Non-pigmented ciliary epithelial cell (primary cell): Measurements from ENCODE around the gene SNX25.
A peak's percentile ranks its signal among the peaks of the same experiment; 100 is the strongest.
"Not testable (repeated sequence)": the region's sequence is repeated elsewhere in the genome, so short reads cannot be mapped to it uniquely, and the experiment has no call there.

Experiments used
- DNase-seq: peaks from one replicate; pipeline ENCODE4 v3.0.0-alpha.2; 2010; ENCODE audit warnings: low read depth

SNX25 gene

DNA sequence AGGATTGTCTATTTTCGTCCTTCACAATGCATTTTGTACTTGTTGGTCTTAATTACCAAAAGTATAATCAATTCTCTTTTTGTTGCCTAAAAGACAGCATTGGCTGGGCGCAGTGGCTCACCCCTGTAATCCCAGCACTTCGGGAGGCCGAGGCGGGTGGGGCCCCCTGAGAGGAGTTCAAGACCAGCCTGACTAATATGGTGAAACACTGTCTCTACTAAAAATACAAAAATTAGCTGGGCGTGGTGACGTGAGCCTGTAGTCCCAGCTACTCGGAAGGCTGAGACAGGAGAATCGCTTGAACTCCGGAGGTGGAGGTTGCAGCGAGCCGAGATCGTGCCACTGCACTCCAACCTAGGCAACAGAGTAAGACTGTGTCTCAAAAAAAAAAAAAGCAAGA is 4.3 kb upstream of the SNX25 start:
- not testable (repeated sequence) for DNase-seq

DNA sequence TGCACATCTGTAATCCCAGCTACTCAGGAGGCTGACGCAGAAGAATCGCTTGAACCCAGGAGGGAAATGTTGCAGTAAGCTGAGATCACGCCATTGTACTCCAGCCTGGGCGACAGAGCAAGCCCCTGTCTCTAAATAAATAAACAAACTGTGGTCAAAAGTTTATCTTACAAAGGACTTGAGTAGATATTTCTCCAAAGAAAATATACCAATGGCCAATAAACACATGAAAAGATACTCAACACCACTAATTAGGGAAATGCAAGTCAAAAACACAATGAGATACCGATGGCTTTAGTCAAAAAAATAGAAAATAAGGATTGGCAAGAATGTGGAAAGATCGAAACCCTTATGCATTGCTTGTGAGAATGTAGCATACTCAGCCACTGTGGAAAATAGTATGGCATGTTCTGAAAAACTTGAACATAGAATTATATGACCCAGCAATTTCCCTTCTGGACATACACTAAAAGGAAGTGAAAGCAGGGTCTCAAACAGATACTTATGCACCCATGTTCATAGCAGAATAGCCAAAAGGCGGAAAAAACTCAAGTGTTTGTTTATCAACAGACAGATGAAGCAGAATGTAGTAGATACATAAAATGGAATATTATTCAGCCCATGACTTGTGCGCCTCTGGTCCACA is 3.6 kb upstream of the SNX25 start:
- no peak for DNase-seq

DNA sequence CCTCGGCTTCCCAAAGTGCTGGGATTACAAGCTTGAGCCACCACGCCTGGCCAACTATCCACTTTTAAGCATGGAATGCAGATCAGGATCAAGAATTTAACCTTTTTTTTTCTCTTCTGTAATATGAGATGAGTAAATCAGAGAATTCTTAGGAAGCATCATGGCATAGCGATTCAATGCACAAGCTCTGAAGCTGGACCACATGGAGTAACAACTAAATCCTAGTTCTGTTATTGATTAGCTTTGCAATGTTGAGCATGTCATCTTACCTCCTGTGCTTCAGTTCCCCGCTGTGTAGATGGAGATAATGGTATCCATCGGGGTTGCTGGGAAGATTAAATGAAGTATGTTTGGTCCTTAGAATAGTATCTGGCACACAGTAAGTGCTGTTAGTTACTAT is 1.9 kb upstream of the SNX25 start:
- no peak for DNase-seq

DNA sequence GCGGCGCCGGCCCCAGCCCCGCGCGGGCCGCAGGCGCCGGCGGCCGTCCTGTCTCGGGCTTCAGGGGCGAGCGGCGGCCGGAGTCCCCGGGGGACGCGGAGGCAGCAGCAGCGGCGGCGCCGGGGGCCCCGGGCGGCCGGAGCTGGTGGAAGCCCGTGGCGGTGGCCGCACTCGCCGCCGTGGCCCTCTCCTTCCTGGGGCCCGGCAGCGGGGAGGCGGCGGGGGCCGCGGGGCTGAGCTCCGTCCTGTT is 379 bp downstream of the SNX25 start:
- DNase-seq, result not testable (repeated sequence)

DNA sequence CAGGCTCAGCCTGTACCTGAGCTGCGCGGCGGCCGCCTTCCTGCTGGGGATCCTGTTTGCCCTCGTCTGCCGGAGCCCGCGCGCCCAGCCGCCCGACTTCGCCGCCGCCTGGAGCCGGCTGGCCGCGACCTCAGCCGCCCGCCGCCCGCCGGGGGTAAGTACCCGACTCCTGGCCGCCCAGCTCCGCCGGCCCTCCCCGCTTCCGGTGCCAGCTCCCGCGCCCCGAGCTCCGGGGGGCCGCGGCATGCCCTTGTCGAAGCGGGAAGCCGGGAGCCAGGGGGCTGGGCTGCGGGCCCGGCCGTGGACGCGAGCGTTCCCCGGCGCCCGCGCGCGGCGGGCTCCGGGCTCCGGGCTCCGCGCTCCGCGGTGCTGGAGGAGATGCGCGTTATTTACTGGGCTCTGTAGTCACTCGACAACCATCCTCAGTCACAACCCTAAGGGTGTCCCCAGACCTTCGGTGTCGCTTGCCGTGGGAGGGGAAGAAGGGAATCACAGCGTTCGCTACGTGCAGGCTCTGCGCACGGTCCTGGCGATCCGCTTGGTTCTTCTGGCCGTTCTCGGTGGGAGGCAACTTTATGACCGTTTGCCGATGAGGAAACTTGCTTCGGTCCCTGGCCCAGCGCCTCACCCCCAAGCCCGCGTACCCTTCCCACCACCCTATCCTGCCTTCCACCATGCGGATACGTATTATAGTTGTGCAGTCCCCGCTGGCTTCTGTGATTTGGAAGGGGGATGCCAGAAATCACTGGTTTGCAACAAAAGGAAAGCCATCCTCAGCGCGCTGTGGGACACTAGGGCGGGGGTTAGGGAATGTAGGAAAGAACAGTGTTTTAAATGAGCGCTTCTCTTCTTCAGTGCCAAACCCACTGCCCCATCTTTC is 944 bp downstream of the SNX25 start:
- DNase-seq, result no peak

DNA sequence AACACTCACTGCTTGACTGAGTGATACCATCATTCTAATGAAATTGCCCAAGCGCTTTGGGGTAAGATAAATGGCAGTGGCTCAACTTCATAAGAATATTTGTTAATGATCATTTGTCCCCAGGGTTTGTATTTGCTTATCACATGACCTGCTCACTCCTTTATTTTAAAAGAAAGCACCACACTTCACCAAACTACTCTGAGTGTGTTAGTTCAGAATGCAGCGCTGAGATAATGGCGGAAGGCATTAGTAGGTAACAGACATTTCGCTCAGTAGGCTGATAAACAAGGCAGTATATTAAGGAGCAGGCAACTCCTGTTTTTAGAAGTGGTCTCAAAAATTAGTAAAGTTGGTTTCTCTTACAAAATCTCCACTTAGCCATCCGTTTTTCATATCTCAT is 1.6 kb downstream of the SNX25 start:
- DNase-seq, result no peak

DNA sequence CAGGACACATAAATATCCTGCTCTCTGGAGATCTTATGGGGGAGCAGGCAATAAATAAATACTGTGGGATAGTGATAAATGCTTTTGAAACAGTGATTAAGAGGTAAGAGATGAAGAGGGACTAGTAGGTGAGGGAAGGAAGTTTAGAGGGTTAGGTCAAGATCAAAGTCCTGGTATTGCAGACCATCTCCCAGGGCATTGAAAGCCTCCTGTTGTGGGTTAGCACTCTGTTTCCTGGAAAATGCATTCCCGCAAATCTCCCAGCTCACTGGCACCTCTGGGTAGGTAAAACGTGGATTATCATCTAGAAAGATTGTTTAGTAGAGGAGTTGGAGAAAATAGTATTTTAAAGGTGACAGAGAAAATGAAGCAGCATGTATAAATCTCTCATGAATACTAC is 2.2 kb downstream of the SNX25 start:
- DNase-seq, result no peak

DNA sequence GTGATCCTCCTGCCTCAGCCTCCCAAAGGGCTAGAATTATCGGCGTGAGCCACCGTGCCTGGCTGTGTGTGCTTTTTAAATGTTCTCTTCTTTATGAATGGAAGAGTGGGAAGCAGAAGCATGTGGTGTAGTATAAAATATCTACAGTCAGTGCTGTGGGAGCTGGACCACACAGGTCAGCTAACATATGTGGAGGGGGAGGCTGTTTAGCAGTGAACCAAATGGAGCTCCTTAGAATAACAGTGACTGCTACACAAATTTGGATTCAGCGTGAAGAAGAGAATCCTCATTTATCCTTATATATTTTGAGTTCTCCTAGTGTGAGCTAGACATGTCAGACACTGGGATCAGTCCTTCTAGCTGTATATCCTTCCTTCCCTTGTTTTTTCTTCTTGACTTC is 3.2 kb downstream of the SNX25 start:
- no peak for DNase-seq

DNA sequence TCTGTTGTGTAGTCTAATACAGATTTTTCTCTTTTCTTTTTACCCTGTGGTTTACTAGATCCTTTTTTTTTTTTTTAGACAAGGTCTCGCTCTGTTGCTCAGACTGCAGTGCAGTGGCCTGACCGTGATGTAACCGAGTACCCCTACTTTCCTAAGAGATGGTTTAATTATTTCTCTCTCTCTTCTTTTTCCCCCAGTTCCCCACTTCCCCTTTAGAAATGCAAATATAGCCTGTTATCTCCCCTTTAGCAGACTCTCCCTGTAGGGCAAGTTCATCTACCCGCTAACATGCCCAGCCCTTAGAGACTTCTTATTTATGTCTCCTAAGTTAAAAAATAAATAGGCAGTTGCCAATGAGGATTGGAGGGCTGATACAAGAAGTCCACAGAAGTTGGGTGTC is 4.5 kb downstream of the SNX25 start:
- no peak for DNase-seq

DNA sequence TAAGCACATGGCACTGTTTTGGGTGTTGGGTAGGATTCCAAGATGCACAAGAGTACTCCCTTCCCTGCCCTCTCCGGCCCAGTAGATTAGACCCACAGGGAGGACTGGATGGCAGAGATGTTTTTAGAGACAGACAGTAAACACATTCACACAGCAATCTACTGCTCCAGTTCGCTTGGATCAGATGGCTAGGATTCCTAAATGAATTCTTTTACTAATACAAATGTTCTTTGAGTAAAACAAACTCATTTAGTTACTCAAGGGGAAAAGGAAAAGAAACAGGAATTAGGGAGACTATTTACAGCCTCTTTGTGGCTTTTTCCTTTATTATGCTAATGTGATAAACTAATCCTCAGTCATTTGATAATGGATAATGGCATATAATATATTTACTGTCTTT is 5.9 kb downstream of the SNX25 start:
- no peak for DNase-seq

DNA sequence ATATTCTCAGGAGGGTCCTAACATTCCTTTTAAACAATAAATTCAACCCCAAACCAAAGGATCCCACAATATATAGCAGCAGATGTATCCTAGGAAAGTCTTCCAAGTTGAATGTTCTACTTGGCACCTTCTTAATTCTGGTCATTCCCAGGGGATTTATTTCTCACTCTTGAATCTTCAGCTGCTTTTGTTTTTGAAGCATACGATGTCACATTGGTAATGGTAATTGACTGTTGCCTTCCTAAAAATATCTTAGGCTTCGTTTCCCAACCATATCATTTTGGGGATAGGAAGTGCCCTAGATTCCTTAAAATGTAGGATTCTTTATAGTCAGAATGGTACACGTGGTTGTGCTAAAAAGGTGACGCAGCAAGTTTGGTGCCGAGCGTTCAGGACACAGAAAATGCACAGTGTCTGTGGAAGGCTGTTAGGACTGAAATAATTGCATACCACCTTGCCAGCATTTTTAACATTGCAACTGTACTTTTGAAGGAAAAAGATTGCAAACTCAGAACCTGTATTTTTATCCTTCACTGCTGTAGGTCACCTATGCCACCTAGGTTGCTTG is 8.1 kb downstream of the SNX25 start:
- no peak for DNase-seq

DNA sequence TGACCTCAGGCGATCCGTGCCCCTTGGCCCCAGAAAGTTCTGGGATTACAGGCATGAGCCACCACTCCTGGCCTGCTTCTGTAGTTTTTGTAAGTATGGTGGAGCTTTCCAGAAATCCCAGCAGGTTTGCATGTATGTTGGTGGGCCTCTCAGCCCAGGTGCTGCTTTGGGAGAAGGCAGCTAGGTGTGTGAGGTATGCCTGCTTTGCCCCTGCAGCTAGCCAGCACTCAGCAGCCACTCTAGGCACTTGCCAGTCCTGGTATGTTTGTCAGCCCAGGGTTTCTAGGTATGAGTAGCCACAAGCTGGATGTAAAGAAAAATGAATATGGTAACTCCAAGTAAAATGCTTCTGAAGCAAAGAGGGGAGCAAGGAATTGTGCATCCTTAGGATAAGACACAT is 8.9 kb downstream of the SNX25 start:
- DNase-seq, result no peak

DNA sequence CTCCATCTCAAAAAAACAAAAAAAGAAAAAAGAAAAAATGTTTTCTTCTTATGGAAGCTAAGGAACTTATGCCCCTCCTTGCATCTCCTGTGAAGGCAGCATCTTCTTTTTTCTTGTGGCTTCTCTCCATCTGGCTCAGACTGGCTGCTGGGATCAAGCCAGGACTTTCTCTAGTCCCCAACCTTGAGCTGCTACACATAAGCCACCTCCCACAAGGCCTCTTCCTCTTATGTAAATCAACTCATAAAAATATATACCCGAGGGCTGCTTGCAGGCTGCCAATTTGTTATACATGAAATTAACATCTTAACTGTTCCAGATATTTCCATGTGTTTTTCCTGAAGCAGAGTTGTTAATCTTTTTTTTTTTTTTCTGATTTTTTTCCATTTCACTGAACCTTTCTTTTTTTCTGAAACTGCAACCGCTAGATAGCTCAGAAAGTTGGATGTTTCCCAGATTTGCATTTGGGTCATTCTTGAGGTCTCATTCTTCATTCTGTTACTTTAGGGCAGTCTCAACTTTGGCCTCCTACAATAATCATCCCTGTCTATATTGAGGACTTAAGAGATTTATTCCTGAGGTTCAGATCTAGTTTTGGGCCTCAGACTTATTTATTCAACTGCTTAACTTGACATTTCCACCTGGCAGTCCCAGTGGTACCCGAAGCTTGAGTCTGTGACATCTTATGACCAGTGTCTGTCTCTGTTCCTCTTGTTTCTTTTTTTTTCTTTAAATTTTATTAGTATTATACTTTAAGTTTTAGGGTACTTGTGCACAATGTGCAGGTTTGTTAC is 10.3 kb downstream of the SNX25 start:
- no peak for DNase-seq

DNA sequence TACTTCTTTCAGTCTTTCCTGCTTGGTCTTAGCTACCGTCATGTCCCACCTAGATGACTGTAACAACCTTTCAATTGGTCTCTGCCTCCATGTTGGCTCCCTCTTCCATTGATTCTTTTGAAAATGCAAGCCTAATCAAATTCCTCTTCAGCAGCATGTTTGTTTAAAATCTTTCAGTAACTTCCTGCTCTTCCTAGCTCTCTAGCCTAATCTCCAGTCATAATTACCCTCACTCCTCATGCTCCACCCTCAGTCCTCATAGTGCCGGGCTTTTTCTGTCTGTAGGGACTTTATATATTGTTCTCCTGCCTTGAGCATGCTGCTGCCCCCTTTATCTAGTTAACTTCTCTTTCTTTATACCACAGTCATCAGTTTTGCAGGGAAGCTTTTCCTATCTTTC is 12.1 kb downstream of the SNX25 start:
- no peak for DNase-seq

DNA sequence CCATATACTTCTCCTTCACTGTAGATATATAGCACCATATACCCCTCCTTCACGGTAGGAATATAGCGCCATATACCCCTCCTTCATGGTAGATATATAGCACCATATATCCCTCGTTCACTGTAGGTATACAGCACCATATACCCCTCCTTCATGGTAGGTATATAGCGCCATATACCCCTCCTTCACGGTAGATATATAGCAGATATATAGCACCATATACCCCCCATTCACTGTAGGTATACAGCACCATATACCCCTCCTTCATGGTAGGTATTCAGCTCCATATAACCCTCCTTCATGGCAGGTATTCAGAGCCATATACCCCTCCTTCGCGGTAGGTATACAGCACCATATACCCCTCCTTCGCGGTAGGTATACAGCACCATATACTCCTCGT is 12.5 kb downstream of the SNX25 start:
- no peak for DNase-seq

DNA sequence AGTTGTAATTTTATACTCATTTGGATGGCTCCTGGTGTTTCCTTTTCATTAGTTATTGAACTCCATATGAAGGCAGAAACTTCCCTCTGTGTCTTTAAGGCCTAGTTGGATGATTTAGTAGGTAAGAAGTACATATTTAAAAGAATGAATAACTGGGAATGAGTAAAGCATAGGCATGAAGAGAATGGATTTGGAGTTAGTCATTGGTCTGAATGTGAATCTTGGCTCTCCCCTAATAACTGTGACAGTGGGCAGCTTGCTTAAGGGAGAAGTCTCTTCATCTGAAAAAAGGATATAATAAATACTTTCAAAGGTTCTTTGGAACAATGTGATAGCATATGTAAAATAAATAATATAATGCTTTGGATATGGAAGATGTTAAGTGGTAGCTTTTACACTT is 13.2 kb downstream of the SNX25 start:
- DNase-seq, result peak; percentile 45

DNA sequence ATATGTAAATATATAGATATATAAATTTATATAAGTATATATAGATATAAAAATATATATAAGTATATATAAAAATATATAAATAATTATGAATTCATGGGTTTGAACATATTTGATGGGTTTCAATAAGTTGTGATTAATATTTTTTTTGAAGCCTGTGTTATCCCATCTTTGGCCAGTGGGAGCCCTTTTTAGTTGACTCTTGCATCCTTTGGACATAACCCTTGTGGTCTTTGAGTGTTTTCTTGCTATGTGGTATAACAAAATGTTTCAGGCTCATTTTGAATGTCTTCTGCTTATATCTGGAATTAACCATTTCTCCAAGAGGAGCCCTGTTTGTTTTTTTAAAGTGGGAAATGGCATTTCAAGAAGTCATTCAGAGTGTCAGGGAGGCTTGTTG is 15.2 kb downstream of the SNX25 start:
- DNase-seq, result no peak

DNA sequence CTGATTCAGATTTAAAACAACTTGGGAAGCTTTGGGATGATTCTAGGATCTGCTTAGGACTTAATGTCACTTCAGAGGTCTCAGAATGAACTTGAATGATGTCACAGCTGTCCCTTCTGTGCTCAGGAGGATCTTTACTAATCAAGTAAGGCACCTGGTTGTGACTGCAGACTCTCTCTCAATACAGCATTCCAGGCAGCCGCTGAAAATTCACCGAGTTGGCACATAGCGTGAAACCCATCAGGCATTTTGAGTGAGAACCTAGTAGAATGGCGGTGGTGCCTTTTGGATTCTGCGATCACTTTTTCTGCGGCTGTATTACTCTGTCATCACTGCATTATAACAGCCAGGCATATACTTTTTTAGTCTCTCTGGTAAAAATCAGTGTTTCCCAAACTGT is 16.5 kb downstream of the SNX25 start:
- no peak for DNase-seq

DNA sequence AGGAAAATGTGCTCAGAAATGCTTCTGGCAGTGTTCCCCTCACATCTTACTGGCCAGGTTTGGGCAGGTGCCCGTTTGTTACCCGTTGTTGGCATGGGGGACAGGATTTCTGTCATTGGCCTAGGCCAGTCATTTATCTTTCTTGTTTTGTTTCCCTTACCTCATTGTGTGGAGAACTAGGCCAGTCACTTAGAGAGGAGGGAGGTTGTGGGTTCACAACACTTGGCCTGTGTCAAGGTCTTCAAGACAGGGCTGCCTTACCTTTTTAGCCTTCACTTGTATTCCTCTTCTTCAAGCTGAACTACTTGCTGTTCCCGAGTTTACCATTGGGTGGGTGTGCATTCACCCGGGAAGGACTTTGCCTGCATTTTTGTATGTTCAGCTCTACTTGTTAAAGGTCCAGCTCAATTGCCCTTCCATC is 17.7 kb downstream of the SNX25 start:
- DNase-seq, result no peak

DNA sequence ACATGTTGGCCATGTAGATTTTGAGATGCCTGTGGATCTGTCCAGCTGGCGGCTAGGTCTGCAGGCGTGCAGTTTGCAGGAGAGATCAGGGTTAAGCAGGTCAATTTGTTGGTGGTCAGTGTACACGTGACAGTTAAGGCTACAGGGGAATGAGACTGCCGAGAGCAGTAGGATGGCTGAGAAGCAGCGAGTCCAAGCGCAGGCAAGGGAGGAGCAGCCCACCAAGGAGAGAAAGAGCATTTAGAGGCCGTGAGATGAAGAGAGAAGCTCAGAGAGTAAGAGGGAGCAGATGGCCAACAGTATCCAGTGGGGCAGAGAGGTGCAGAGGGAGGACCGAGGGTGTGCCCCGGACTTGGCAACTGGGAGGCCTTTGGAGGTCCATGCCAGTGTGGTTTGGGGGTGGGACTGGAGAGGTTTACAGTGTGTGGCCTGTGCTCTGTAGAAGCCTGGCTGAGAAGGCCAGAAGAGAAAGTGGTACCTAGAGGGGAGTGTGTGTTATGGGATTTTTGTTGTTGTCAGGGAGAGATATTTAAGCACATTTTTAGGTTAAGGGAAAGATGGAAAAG is 18.4 kb downstream of the SNX25 start:
- no peak for DNase-seq

DNA sequence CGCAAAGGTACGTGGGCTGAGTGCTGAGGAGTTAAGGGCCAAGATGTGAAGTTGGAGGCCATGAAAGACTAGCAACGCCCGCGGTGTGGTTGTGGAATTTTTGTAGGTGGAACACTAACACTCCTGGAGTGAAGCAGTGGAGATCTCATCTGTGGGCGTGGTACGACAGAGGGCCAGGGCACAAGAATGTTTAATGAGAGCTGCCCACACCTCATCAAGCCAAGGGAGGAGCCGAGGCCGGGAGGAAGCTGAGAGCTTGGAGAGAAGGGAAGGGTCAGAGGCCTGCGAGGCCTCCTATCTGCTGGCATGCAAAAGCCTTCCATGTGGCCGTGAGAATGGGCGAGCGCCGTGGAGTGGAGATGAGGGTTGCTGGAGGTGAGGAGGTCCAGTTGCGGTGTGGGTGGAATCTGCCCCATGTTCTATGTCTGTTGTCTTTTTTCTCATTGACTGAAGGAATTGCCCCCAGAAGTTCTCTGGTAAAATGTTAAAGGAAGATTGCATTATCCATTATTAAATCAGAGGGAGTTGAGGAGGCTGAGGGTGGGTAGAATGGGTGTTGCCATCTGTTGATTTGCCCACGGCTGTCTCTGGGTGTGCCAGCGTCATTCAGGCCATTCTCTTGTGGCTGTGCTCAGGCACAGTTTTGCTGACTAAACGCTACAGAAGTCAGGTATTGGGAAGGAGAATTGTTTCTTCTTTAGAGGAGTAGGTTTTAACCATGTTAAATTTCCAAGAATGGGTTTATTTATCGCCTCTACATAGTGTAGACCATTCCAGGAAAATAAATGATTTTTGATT is 19.8 kb downstream of the SNX25 start:
- no peak for DNase-seq

DNA sequence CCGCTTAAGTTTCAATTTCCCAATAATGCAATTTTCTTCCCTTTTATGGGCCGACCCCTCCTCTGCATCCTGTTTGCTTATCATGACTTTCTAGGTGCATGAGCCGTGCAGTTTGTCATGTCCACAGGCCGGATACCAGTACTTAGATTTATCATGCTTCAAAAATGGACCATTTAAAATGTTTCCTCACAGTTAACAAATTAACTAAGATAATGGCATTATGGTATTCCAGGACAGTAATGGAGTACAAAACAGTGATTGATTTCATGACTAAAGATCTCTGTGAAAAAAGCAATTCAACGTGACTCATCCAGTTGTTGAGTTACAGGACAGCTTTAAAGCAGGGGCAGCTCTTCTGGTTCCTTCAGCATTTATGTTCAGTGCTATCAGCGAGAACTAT is 23.0 kb downstream of the SNX25 start:
- no peak for DNase-seq
